Caco-2 (cell line): ENCODE measurements around the gene PLIN4. TPM values are rescaled to one million over a fixed set of nuclear protein-coding genes. Genes with fewer than 3 reads are reported as not detected.

Experiments
- Bru-seq: library from RNA; stranded (reverse); fragments of 400-500 nt; gene quantifications from one replicate; lab custom pipeline; 2021; lab: Mats Ljungman, UMichigan
- BruChase-seq, 2 experiments: library from RNA; stranded (reverse); fragments of 400-500 nt; gene quantifications; one replicate each; lab custom pipeline; 2021; lab: Mats Ljungman, UMichigan
- BruUV-seq: library from RNA; stranded (reverse); fragments of 400-500 nt; replicated peaks from 2 replicates; lab custom pipeline; 2021; lab: Mats Ljungman, UMichigan
- CTCF ChIA-PET: fragments of 300-600 bp; sonication (Branson Sonifier 250); formaldehyde crosslinking; loops from one replicate; lab custom pipeline; 2022; ENCODE audit warnings: antibody characterized with exemption; lab: Charles Lee
- POLR2A ChIA-PET: fragments of 300-600 bp; sonication (Branson Sonifier 250); formaldehyde crosslinking; loops from one replicate; lab custom pipeline; 2022; ENCODE audit warnings: antibody characterized with exemption; lab: Charles Lee
- DNase-seq, 2 experiments: peaks; one replicate each; pipeline versions ENCODE4 v3.0.0 to v3.0.0-alpha.2; 2020 to 2022
- H3K27me3 ChIP-seq: replicated peaks from 2 replicates; pipeline ENCODE4 v1.6.0; 2011; ENCODE audit warnings: low read length; ENCODE audit not compliant: control insufficient read depth, insufficient read depth
- H3K36me3 ChIP-seq: 2 replicates; pipeline ENCODE4 v1.5.1; 2011; ENCODE audit warnings: low read length; ENCODE audit not compliant: control insufficient read depth, insufficient read depth
- H3K4me1 ChIP-seq: fragments of 250-450 bp; sonication (Bioruptor Pico); 2 replicates; pipeline ENCODE4 v1.5.1; 2020; ENCODE audit warnings: mild to moderate bottlenecking
- H3K4me3 ChIP-seq: 2 replicates; pipeline ENCODE4 v1.5.1; 2011; ENCODE audit warnings: low read depth, mild to moderate bottlenecking, control low read depth, low read length
- H3K9me3 ChIP-seq: fragments of 250-450 bp; sonication (Bioruptor Pico); 2 replicates; pipeline ENCODE4 v1.5.1; 2020; ENCODE audit warnings: mild to moderate bottlenecking, moderate library complexity
- H3K27ac Mint-ChIP-seq: one replicate; pipeline ENCODE4 v1.8.0; 2022; ENCODE audit warnings: mixed read lengths; ENCODE audit not compliant: unreplicated experiment
- H3K27me3 Mint-ChIP-seq: one replicate; pipeline ENCODE4 v1.8.0; 2022; ENCODE audit warnings: mixed read lengths; ENCODE audit not compliant: insufficient read depth, unreplicated experiment
- H3K36me3 Mint-ChIP-seq: one replicate; pipeline ENCODE4 v1.8.0; 2022; ENCODE audit warnings: mild to moderate bottlenecking, mixed read lengths; ENCODE audit not compliant: insufficient read depth, unreplicated experiment
- H3K4me1 Mint-ChIP-seq: one replicate; pipeline ENCODE4 v1.8.0; 2022; ENCODE audit warnings: low read depth, mixed read lengths; ENCODE audit not compliant: unreplicated experiment
- H3K4me3 Mint-ChIP-seq: one replicate; pipeline ENCODE4 v1.8.0; 2022; ENCODE audit warnings: mild to moderate bottlenecking, moderate library complexity, mixed read lengths; ENCODE audit not compliant: unreplicated experiment
- H3K9me3 Mint-ChIP-seq: one replicate; pipeline ENCODE4 v1.8.0; 2022; ENCODE audit warnings: mixed read lengths; ENCODE audit not compliant: unreplicated experiment
- CTCF ChIP-seq, 2 experiments: fragments of 200-600 bp in 1 of 2; IDR thresholded peaks; 1 replicate in 1 of 2; 2 replicates in 1 of 2; pipeline versions ENCODE4 v1.5.1 to v1.8.0; 2011 to 2022; ENCODE audit warnings: antibody characterized with exemption in 1 of 2, control low read depth in 1 of 2, inconsistent platforms in 1 of 2, low read depth in 1 of 2, low read length in 1 of 2, mild to moderate bottlenecking in 1 of 2, moderate library complexity in 1 of 2; ENCODE audit not compliant: insufficient read depth in 1 of 2, severe bottlenecking in 1 of 2, unreplicated experiment in 1 of 2
- intact Hi-C: fragments of 100-400 bp; cut with micrococcal nuclease; formaldehyde crosslinking; loops from one replicate; pipeline ENCODE4 v1.10.0; 2022; ENCODE audit not compliant: unreplicated experiment
- long read RNA-seq: library from polyadenylated mRNA; stranded (forward); transcript quantifications from one replicate; pipeline ENCODE4 v2.0.0, GENCODE V29; 2022
- total RNA-seq: library from RNA; stranded (reverse); gene quantifications from 2 replicates; pipeline ENCODE4 v1.2.3, GENCODE V29; 2022

PLIN4 gene
- total RNA-seq = 0.09 and 0.21 TPM in 2 replicates
- Bru-seq, nascent RNA = percentile 5 among the genes with signal in this experiment
- BruChase-seq, experiment 1, labeled RNA remaining after a 2-hour chase = percentile 11 among the genes with signal in this experiment
- percentile 12 among the genes with signal in this experiment for BruChase-seq, experiment 2, labeled RNA remaining after a 6-hour chase
- long read RNA-seq, partial matches to known transcripts = 0 of 1 reads
- long read RNA-seq, other reads (novel, unspliced or antisense) = 1 of 1 reads

- H3K27ac Mint-ChIP-seq = no peak within 1 kb of the TSS
- H3K36me3 Mint-ChIP-seq = no peaks in the 10 kb centered on the region
- intact Hi-C loops = no loop called here
- no peaks in the 10 kb centered on the region for H3K27me3 ChIP-seq
- no peaks in the 10 kb centered on the region for H3K9me3 ChIP-seq
- H3K4me3 Mint-ChIP-seq = no peak within 1 kb of the TSS
- no peak within 1 kb of the TSS for H3K4me3 ChIP-seq
- no TSS peak for BruUV-seq
- POLR2A ChIA-PET = no interaction called here
- H3K27me3 Mint-ChIP-seq = no peaks in the 10 kb centered on the region
- no peaks in the 10 kb centered on the region for H3K36me3 ChIP-seq
- H3K4me1 Mint-ChIP-seq = peaks cover 14% of the 10 kb centered on the region
- no peak for DNase-seq
- CTCF ChIA-PET = no interaction called here
- peaks cover 16% of the 10 kb centered on the region for H3K4me1 ChIP-seq
- TF ChIP-seq CTCF (IDR thresholded peaks at IDR 0.05; ENCODE audit: insufficient read depth in 1 of 2, low read depth in 1 of 2, low read length in 1 of 2, severe bottlenecking in 1 of 2, unreplicated experiment in 1 of 2) = no peak
- no peaks in the 10 kb centered on the region for H3K9me3 Mint-ChIP-seq
These were observed at the start of gene PLIN4 for GRCh38 chr19:4518345-4519171. Gene PLIN4 (minus strand): TSS chr19:4518486. CDS start chr19:4518272, 214 bp downstream.

GRCh38 chr19:4567584-4568071 is 49.3 kb upstream of the PLIN4 start:
- peak; percentile 80 to 88 for TF ChIP-seq CTCF (IDR thresholded peaks at IDR 0.05; ENCODE audit: insufficient read depth in 1 of 2, low read depth in 1 of 2, low read length in 1 of 2, severe bottlenecking in 1 of 2, unreplicated experiment in 1 of 2)
- no peaks in the 10 kb centered on the region for H3K9me3 Mint-ChIP-seq
- no peaks in the 10 kb centered on the region for H3K27me3 Mint-ChIP-seq
- Histone ChIP-seq H3K4me1 (no peaks in the 10 kb centered on the region), H3K4me3 (no peak overlapping the region), H3K9me3 (no peaks in the 10 kb centered on the region), H3K27me3 (no peaks in the 10 kb centered on the region), H3K36me3 (no peaks in the 10 kb centered on the region)
- DNase-seq = peak; percentile 72 to 75
- intact Hi-C loops = loop anchor here (5.0 kb wide), 1 partner anchor 235 kb away; no protein-coding TSS in a partner anchor
- H3K4me1 Mint-ChIP-seq = no peaks in the 10 kb centered on the region
- no peak overlapping the region for H3K27ac Mint-ChIP-seq
- no peaks in the 10 kb centered on the region for H3K36me3 Mint-ChIP-seq
- no TSS peak for BruUV-seq
- no peak overlapping the region for H3K4me3 Mint-ChIP-seq
- ChIA-PET POLR2A (no interaction called here), CTCF (interaction anchor here (0.5 to 1.2 kb wide), 5 partner anchors 19 to 69 kb away, joined by 3 to 7 read pairs (median 5); partner anchors contain the start of gene PLIN5)

- POLR2A ChIA-PET = no interaction called here
- no peaks in the 10 kb centered on the region for H3K27me3 Mint-ChIP-seq
These were observed 48.2 kb upstream of the PLIN4 start for GRCh38 chr19:4566402-4567051.

More at GRCh38 chr19:4566402-4567051, 48.2 kb upstream of the PLIN4 start:
- Histone ChIP-seq H3K4me3 (no peak overlapping the region), H3K9me3 (no peaks in the 10 kb centered on the region), H3K27me3 (no peaks in the 10 kb centered on the region), H3K4me1 (no peaks in the 10 kb centered on the region), H3K36me3 (no peaks in the 10 kb centered on the region)
- intact Hi-C loops = loop anchor here (5.0 kb wide), 1 partner anchor 236 kb away; no protein-coding TSS in a partner anchor
- H3K27ac Mint-ChIP-seq = no peak overlapping the region
- TF ChIP-seq CTCF (IDR thresholded peaks at IDR 0.05; ENCODE audit: insufficient read depth in 1 of 2, low read depth in 1 of 2, low read length in 1 of 2, severe bottlenecking in 1 of 2, unreplicated experiment in 1 of 2) = no peak
- H3K4me3 Mint-ChIP-seq = no peak overlapping the region
- no TSS peak for BruUV-seq
- no peaks in the 10 kb centered on the region for H3K9me3 Mint-ChIP-seq
- no peak for DNase-seq
- H3K4me1 Mint-ChIP-seq = no peaks in the 10 kb centered on the region
- no peaks in the 10 kb centered on the region for H3K36me3 Mint-ChIP-seq
- CTCF ChIA-PET = interaction anchor here (0.8 to 1.2 kb wide), 4 partner anchors 27 to 70 kb away, joined by 3 to 7 read pairs (median 6); partner anchors contain the start of gene PLIN5
